ENCODE measurements around the gene CTCFL.

GRCh38 chr20:57464642-57465211, 60.2 kb downstream of the CTCFL start:
- TF ChIP-seq ZBTB40 (IDR thresholded peaks at IDR 0.05) (no peak), ZBTB40 (CRISPR knock-in tag; IDR thresholded peaks at IDR 0.05) (no peak), SUZ12 (IDR thresholded peaks at IDR 0.05; ENCODE audit: low read depth, low read length) (no peak), FOXM1 (CRISPR knock-in tag; IDR thresholded peaks at IDR 0.05) (no peak), ZNF205 (CRISPR knock-in tag; IDR thresholded peaks at IDR 0.05) (no peak), RERE (CRISPR knock-in tag; IDR thresholded peaks at IDR 0.05; ENCODE audit: low read depth) (no peak), HBP1 (CRISPR knock-in tag; IDR thresholded peaks at IDR 0.05; ENCODE audit: low read depth) (no peak), CTCF (CRISPR knock-in tag; IDR thresholded peaks at IDR 0.05) (peak; percentile 49), REST (IDR thresholded peaks at IDR 0.05; ENCODE audit: borderline replicate concordance in 1 of 2, low read depth in 1 of 2, low read length in 2 of 2) (no peak), ETV6 (CRISPR knock-in tag; conservative IDR thresholded peaks at IDR 0.05) (0 out of 2 replicates have a peak, but pooled peaks have one; percentile 38), ZNF282 (IDR thresholded peaks at IDR 0.05; ENCODE audit: partially characterized antibody) (no peak)
